Epithelial cell of prostate (primary cell): Measurements from ENCODE around the gene NRP2.

ENCODE experiments used
- DNase-seq: peaks from one replicate; pipeline ENCODE4 v3.0.0-alpha.2; 2011; ENCODE audit warnings: low read depth, low spot score
- H3K27ac ChIP-seq: fragments of 450-650 bp; 2 replicates; pipeline ENCODE4 v1.5.1; 2017; ENCODE audit warnings: mild to moderate bottlenecking

The NRP2 gene

DNA sequence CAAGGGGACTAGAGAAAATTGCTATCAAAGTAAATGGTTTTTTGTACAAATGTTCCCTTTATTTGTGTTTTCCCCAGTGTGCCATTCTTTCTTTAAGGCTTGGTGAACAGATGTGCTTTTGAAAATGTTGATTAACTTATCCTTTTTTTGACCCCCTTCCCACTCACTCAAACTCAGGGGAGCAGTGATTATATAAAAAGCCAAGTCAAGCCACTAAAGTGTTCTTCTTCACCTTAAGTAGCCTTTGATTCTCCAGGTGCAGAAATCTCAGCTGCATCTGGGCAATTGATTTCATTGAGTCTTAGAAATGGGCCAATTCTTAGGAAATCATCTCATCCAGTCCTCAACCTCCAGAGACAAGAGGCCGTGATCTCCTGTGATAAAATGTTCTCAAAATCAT is 107.6 kb downstream of the NRP2 start:
- DNase-seq: no peak
- H3K27ac ChIP-seq: no peak overlapping the region

DNA sequence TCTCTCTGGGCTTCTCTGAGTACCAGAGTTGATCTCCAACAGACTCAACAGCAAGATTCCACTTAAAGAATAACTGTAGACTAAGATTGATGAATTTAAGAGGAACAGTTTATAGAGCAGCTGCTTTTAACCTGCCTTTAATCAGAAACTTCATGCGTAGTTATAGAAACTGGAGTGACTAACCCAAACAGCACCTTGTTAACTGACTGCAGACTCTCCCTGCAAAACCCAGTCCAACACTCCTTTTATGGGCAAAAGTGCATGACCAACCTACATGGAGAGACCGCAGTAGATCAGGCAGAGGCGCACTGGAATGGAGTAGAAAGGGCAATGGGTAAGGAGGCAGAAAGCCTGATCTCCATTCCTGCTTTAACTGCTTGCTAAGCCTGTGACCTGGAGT is 110.6 kb downstream of the NRP2 start:
- DNase-seq: no peak
- no peak overlapping the region for H3K27ac ChIP-seq

DNA sequence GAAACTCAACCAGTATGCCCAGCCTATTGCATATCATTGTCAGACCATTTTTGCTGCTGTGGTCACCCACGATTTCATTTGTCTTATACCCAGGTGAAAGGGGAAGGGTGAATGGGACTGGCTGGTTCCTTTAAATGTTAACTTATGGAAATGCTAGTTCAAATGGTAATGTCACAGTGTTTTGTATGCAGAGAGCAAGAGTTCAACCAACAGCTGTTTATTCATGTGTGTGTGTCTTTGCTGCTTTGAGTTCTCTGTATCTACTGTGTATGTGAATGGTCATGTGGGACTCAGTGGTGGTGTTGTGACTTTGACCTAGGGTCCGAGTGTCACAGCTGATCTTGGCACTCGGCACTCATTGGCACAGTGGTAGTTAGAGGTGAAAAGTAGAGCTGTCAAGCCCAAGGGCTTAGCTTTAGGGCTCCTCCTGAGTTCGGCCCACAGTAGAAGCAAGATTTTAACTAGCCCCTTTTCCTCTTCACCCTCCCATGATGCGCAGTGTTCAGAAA is 114.6 kb downstream of the NRP2 start:
- no peak overlapping the region for H3K27ac ChIP-seq
- DNase-seq: no peak

DNA sequence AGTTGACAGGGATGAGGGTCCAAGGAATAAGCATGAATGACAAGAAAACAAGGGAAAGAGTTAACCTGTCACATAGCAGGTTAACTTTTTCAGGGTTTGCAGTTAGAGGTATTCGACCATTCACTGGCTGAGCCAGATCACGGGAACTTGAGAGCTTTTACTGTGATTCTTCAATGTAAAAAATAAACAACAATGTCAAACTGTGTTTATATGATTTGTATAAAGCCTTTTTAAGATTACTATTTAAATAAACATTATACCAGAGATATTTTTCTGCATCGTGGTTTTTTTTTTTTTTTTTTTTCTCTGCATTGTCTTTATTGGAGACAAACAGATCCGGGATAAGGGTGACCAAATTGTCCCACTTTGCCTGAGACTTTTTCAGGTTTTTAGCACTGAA is 115.6 kb downstream of the NRP2 start:
- no peak overlapping the region for H3K27ac ChIP-seq
- DNase-seq: no peak

DNA sequence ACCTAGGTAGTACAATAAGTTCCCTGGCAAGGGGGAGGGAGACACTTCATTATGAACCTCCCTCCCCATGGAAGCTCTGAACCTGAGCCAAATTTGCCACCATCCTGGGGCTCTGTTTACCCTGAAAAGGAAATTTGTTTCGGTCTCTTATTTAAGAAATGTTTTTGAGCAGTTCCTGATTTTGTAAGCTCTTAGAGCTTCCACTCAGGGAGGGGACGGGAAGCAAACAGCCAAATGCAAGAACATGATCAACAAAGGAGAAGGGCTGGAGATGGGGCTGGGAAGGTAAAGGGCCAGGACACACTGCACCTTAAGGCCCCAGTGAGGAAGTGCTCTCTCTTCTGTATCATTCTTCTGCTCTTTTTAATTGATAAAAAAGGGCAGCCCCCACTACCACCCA is 117.9 kb downstream of the NRP2 start:
- no peak for DNase-seq
- H3K27ac ChIP-seq: no peak overlapping the region

DNA sequence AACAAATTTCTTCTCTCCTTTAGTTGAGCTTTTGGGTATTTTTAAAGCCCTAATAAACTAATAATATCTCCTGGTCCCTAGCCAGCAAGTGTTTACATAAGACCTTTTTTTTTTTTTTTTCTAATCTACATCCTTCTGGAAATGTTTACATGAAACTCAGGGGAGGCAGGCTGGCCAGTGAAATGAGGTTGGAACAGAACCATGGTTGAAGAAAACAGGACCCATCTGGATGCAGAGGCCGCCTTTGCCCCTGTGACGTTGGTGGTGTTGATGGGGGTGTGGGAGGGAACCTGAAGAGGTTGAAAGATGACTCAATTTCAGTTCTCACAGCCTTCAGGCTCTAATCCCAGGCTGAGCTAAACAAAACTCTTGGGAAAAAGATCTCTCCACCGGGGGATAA is 118.5 kb downstream of the NRP2 start:
- no peak for DNase-seq
- H3K27ac ChIP-seq: no peak overlapping the region

DNA sequence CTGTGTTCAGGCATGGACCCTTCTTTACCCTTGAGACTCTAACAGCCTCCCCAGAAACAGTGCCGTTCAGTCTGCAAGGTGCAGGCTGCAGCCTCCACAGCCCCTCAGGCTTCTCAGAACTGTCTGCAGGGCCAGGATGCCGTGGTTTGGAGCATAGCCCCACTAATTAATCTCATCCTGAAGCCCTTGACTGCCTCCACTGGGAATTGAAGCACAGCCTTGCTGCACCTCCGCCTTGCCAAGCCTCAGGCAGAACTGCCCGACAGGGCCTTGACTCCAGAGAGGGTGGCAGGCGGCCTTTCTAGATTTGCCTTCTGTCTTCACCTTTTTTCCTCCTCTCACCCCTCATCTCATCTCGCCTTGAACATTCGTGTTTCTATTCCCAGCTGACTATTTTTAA is 119.8 kb downstream of the NRP2 start:
- H3K27ac ChIP-seq: no peak overlapping the region
- no peak for DNase-seq

DNA sequence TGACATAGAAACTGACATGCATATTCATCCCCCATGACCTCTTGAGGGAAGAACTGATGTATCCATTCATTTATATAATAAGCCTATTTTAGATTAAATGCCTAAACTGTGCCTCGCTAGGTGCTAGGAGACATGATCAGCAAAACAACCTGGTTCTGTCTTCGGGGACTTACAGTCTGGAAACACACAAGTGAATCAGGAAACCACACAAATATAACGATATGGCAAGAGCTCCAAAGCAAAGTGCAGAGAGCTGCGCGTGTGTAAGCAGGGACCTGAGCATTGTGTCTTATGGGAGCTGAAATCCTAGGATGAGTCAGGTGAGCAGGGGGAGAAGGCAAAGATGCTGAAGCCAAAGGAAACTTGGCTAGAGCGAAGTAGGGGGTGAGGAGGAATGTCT is 120.6 kb downstream of the NRP2 start:
- H3K27ac ChIP-seq: no peak overlapping the region
- no peak for DNase-seq

DNA sequence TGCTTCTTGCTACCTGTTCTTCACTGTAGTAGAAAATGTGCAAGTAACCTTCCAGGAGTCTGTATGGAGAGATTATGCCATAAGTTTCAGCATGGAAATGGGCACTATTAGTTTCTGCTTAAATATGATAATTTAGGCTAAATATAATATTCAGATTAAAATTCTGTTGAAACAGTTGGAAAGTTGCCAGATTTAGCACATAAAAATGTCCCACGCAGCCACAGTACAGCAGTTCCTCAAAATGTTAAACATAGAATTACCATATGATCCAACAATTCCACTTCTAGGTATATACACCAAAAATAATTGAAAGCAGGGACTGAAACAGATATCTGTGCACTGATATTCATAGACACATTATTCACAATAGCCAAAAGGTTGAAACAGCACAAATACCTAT is 121.2 kb downstream of the NRP2 start:
- no peak overlapping the region for H3K27ac ChIP-seq
- no peak for DNase-seq

DNA sequence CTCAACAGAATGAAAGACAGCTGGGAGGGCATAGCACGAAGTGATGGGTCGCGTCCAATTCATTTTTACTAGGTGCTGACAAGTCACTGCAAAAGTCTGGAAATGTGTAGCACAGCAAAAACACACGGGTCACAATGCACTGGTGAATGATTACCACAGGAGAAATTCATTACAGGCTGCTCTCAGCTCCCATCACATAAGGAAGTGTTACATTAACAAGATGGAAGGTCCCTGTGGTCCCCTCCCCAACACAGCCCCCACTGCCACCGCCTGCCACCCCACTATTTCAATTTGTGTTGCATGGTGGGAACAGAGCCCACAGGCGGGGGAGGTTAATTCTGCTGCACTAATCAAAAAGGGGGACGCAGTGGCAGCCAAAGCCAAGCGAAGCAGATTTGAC is 122.8 kb downstream of the NRP2 start:
- H3K27ac ChIP-seq: no peak overlapping the region
- no peak for DNase-seq

DNA sequence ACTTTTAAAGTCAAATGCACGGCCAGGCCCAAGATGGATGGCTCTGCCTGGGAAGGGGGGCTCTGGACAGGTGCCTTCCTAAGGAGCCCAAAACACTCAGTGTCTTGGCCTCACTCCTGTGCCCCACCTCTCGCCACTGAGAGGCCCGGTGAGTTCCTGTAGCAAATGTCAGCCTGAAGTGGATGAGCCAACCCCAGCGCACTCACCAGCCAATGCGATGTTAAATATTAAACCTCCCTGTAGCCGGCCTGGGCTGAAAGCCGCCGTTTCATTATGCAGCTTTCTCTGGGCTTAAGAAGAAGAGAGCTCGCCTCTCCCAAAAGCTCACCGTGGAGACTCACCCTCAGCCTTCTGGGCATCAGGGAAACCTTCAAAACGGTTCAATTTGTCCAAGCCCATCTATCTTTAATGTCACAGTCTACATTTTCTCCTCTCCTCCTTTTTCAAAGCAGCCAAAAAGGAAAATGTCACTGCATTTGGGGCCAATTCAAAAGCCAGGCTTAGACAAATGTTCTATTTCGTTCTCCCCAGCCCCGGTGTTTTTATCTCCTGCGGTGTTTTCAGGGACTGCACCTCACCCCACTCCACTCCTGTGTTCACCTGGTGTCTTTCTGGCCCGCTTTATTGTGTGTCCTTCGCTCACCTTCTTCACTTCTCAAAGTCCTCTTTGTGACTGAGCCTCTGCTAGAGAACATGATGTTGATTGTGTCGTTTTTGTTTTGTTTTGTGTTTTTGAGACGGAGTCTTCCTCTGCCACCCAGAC is 124.0 kb downstream of the NRP2 start:
- H3K27ac ChIP-seq: no peak overlapping the region
- no peak for DNase-seq

DNA sequence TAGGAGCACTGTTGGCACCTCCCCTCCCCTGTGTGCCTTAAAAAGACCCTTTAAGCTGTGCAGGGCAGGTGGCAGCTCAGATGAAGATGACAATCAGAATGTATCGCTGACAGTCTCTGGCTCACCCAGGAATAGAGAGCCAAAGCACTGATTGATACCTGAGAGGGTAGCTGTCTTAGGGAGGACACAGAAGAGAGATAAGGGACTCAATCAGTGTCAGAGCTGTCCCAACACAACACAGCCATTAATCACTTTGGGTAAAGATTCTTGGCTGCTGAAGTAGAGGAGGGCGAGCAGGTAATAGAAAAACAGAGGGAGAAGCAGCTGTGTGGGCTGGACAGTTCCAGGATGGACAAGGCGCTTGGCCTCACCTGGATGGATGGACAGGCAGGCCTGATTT is 124.9 kb downstream of the NRP2 start:
- DNase-seq: no peak
- H3K27ac ChIP-seq: no peak overlapping the region

DNA sequence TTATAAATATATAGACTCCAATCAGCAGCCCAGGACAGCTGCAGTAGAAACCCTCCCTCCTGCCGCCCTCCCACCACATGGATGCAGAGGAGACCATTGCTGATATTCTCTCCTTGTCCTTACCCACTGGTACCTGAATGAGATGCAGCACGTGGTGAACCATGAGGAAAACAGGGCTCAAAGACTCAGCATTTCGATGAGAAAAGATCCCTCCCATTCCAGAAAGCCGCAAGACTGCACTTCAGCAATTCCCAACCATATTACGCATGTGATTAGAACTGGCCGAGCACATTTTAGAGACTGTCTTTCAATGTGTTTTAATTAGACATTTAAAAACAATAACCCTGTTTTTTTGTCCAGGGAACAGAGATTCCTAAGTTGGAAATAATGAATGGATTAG is 125.5 kb downstream of the NRP2 start:
- no peak overlapping the region for H3K27ac ChIP-seq
- no peak for DNase-seq

DNA sequence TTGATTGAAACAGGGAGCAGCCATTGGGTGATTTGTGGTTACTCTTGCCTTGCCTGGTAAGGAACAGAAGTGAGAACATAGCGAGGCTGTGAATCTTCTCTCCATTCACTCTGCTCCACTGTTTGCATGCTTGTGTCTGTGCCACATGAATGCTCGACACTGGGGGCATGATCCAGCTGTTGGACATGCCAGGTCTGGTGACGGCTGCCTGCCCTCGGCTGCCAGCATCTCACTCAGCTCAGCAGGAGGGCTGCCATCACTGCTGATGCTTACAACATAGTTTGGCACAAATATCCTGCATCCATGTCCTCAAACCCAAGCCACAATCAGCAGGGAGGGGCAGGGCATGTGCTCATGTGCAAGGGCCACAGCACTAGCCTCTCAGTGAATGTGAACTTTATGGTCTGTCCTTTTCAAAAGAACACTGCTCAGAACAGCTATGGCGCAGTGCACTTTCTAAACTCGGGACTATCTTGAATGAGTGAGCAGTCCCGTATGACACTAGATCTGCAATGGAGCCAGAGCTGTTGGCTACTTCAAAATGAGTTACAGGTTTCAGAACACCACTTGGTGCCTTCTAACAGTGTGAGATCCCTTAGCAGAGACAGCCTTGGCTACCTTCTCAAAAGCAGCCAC is 126.3 kb downstream of the NRP2 start:
- DNase-seq: no peak
- H3K27ac ChIP-seq: no peak overlapping the region

DNA sequence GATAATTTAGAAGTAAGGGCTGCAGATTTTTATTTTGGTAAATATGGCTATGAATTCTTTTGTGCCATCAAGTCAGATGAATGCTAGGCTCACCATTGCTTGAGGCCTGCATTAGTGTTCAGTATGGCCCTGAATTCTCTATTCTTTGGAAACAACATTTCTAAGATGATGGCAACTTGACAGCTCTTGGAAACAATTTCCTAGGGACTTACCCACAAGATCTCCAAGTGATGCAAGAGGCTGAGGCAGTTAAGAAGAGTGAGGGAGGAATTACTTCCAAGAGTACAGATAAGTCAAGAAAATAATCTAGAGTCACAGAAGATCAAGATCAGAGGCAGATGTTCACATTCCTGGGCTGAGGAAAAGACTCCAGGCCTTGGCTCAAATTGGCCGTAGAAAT is 129.1 kb downstream of the NRP2 start:
- DNase-seq: no peak
- no peak overlapping the region for H3K27ac ChIP-seq

DNA sequence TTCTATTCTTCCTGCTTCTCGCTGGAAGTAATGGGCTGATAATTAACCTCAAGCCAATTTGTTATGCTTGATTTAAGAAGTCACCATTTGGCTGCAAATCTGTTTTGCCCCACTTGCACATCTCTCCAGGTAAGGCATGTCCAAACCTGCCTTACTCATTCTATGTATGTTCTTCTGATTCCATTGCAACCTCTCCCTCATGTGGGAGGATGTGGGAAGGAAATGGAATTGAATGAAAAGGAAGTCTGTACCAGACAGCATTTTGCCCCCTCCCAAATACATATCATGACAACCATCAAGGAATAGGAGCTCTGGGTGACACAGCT is 131.7 kb downstream of the NRP2 start:
- H3K27ac ChIP-seq: peak overlapping the region; percentile 35
- DNase-seq: peak; percentile 24

DNA sequence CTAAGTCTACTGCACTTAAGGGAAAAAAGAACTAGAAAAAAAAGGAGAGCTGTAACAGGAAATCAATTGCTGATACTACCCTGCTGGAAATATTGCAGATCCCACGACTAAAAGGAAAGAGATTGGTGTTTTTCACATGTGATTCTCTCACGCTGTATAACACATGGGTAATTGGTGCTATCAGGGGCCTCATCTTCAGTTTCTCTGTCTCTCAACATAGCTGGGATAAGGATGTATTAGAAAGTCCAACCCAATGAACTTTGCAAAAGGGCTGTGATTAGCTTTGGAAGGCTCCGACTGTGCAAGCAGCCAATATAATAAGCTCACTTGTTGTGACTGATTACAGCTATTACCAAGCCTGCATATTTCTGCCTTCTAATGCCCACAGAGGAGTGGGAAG is 133.4 kb downstream of the NRP2 start:
- no peak overlapping the region for H3K27ac ChIP-seq
- no peak for DNase-seq

DNA sequence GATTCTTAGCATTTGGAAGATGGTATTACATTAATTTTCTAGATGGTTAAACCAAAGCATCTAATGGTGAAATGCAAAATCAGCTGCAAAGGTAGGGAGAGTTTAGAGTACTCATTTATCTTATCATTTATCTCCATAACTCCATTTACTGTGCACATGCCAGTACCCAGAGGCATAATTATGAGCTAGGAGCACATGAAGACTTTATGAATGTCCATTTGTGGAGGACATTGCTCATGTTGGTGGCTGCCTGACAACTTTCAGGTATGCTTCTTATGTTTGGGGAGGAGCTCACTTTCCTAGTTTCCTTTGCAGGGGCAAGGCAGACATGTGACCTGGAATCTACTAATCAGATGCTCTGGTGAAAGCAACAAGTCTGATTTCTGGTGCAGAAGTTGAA is 134.0 kb downstream of the NRP2 start:
- DNase-seq: no peak
- H3K27ac ChIP-seq: no peak overlapping the region

DNA sequence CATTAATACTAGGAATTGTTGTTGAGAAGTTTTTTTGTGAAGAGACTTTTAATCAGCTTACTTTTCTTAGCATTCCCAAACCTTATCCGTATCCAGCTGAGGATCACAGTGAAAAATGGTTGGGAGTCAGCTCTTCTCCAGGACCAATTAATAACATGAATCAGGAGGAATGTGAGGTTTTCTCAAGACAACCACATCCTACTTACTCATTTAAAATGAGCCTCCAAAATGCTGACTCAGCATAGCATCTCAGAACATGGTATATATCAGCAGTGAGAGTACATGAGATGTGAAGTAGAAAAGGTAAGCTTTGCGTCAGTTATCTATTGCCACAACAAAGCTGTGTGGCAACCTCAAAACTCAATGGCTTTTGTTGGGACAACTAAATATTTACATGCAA is 140.3 kb downstream of the NRP2 start:
- no peak overlapping the region for H3K27ac ChIP-seq
- no peak for DNase-seq

DNA sequence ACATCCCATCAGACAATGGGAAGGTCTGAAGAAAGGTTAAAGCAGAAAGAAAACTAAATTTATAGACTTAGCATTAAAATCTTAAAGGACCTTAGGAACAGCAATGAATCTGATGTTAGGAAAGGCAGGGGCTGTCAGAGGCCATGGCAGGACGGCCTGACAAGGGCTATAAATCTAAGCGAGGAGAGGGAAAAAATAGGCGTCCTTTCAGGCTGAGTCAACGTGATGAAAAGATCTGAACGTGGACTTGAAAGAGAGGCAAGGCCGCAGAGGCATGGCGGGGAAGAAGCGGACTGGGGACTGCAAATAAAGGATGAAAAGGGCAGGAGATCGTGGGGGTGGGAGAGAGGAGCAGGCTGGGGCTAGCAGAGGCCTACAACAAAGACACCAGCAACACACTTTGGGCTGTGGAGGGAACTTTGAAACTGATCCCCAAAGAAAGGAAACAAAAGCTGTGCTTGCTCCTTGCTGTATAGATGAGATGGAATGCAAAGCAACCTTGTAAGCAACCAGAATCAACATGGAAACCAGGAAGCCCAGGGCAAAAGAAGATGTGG is 145.6 kb downstream of the NRP2 start:
- no peak overlapping the region for H3K27ac ChIP-seq
- no peak for DNase-seq

DNA sequence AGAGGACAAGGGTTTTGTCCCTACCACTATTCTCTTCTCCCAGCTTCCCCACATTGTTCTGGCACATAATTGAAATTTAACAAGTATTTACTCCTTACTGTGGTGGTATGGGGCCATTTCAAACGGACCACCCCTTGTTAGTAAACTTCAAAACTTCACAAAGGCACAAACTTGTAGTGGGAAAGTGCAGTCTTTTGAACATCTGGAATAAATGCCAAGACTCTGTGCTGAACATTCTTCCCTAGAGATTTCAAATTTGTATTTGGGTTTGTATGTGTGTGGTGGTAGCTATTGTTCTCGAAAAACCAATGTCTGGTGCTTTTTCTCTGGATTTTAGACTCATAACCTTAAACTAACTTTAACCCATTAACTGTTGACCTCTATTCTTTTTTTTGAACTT is 151.6 kb downstream of the NRP2 start:
- H3K27ac ChIP-seq: no peak overlapping the region
- DNase-seq: no peak

DNA sequence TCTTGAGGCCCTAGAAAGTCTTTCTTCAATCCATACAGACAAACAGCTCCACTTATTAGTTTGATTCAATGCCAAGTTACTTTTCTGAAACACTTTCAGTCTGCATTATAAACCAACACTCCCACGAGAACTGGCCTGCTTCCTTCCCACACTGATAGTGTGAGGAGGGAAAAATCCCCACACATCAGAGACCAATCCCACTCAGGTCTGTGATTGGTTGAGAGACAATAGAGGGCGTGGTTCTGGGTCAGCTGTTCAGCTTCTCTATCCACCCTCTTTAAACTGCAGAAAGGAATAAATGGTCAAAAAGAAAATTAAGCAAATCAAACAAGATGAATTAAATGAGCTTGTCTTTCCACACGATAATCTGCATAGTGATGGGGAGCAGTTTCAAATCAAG is 152.5 kb downstream of the NRP2 start:
- H3K27ac ChIP-seq: no peak overlapping the region
- DNase-seq: no peak
